LNCAP (cell line): ENCODE results near the gene KRTCAP3.

ENCODE experiments used
- TF ChIP-seq, protein P1 (sequence below): fragments of 450-650 bp; IDR thresholded peaks from 2 replicates; pipeline ENCODE4 v1.5.1; 2017; ENCODE audit warnings: mild to moderate bottlenecking

Gene KRTCAP3

DNA sequence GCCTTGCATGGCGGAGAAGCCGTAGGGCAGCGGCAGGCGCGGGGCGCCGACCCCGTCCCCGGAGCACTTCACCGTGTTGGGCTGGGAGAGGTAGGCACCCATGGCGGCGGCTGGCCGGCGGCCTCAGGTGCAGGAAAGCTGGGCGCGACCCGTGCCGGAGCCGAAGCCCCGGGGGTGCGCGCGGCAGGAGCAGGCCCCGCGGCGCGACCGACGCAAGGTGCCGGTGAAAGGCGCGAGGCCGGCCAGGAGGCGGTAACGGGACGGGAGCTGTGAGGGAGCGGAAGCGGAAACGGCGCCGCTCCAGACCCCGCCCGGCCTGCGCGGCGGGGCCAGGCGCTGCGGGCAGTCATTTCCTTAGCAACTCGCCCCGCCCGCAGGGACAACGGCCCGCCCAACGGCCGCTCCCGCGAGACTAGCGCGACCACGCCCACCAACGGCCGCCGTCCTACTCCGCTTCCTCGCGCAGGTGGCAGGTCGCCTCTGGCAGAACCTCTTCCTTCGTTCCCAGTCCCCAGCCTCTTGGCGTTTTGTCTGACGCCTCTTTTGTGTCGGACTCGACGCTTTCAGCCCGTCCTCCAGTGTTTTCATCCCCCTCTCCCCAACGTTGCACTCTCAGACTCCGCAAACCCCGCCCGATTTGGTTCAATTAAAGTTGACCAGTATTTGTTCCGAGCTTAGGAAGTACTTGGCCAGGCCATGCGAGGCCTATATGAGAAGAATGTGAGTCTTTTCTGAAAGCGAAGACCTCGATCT lies 32.7 kb upstream of the KRTCAP3 start, which contains the start of gene PPM1G:
Gene PPM1G, minus strand, starts transcription at position 271 of the 753 bp plus-strand sequence. Its CDS starts 169 bp downstream, at position 102.
- TF ChIP-seq, protein P1, sequence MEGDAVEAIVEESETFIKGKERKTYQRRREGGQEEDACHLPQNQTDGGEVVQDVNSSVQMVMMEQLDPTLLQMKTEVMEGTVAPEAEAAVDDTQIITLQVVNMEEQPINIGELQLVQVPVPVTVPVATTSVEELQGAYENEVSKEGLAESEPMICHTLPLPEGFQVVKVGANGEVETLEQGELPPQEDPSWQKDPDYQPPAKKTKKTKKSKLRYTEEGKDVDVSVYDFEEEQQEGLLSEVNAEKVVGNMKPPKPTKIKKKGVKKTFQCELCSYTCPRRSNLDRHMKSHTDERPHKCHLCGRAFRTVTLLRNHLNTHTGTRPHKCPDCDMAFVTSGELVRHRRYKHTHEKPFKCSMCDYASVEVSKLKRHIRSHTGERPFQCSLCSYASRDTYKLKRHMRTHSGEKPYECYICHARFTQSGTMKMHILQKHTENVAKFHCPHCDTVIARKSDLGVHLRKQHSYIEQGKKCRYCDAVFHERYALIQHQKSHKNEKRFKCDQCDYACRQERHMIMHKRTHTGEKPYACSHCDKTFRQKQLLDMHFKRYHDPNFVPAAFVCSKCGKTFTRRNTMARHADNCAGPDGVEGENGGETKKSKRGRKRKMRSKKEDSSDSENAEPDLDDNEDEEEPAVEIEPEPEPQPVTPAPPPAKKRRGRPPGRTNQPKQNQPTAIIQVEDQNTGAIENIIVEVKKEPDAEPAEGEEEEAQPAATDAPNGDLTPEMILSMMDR, result no peak

DNA sequence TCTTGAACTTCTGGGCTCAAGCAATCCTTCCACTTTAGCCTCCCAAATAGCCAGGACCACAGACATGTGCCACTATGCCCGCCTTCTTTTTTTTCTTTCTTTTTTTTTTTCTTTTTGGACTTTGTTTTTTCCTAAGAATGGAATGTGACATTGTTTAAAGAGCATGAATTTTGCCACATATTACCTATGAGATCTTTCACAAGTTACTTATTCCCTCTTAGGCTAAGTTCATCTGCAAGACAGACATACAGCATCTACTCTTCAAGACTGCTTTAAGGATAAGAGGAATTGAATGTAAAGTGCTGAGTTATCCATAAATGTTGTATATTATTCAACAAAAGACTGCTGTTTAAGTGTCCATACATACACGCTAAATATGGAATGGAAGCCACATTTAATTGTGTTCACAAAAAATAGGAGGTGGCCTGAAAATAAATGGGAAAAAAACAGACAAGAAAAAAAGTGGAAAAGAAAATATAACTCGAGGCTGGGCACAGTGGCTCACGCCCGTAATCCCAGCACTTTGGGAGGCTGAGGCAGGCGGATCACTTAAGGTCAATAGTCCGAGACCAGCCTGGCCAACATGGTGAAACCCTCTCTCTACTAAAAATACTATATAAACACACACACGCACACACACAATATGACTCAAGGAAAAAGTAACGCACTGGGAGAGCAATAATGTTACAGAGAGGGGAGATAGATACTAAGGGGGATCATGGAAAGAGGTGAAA lies 29.6 kb upstream of the KRTCAP3 start:
- TF ChIP-seq, protein P1, result no peak

DNA sequence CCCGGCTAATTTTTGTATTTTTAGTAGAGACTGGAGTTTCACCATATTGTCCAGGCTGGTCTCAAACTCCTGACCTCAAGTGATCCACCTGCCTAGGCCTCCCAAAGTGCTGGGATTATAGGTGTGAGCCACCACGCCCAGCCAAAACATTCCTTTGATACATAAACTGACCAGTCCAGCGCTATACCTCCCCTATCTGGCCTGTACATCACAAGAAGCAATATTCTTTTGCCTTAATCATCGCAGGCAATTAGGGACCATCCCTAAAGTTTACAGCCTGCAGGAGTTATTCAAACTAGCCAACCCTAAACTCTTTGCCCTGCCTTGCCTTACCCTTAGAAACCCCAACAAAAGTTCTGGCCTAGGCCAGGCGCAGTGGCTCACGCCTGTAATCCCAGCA lies 26.0 kb upstream of the KRTCAP3 start:
- TF ChIP-seq, protein P1, result no peak

DNA sequence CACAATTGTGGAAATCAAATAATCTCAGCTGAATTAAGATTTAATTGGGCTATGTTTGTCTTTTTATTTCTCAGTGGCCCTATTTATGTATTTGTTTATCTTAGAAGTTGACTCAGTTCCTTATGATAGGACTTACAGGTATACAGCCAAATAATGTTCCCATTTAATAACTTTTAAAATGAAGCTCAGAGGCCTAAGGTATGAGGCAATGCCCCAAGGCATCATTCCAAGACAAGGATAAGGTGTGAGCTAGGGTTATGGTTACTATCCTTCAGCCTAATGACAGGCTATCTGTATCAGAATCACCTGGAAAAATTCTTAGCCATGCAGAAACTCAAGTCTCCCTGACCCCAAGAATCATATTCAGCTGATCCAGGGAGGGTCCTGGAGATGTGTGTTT lies 21.2 kb upstream of the KRTCAP3 start:
- TF ChIP-seq, protein P1, result no peak

DNA sequence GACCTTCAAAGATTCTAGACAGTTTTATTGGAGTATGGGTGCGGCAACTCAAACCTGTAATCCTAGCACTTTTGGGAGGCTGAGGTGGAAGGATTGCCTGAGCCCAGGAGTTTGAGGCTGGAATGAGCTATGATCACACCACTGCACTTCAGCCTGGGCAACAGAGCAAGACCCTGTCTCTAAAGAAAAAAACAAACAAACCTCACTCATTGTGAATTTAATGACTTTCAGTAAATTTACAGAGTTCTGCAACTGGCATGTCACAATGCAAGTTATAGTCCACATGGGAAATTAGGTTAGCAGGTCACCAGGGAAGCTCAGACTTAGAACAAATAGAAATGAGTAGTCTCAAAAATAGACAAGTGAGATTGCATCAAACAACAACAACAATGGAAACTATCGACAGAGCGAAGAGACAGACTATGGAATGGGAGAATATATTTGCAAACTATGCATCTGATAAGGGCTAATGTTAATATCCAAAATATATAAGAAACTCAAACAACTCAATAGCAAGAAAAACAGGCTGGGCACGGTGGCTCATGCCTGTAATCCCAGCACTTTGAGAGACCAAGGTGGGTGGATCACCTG lies 20.4 kb upstream of the KRTCAP3 start:
- TF ChIP-seq, protein P1, result no peak

DNA sequence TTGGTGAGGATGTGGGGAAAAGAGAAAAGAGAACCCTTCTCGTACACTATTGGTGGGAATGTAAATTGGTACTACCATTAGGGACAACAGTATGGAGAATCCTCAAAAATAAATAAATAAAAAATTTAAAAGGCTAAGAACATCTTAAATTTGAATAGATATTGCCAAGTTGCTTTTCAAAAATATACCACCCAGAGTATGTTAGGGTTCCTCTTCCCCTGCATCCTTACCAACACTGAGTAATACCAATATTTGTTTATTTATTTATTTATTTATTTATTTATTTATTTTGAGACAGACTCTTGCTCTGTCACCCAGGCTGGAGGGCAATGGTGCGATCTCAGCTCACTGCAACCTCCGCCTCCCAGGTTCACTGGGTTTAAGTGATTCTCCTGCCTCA lies 19.2 kb upstream of the KRTCAP3 start:
- TF ChIP-seq, protein P1, result no peak

DNA sequence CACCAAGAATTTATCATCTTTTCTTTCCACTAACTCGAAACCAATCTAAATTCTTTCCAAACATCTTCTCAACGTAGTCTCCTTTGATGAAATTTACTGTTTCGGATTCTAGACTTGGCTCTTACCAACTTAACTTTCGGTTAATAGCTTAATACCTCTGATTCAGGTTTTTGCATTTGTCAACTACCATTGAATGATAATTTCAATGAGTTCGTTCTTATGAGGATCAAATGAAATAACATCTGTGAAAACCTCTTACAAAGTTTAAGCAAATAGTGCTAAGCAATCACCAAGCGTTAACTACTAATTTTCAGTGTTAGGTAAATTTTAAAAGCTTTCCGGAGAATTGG lies 14.3 kb upstream of the KRTCAP3 start:
- TF ChIP-seq, protein P1, result no peak
